KOPT-K1 (cell line): ENCODE results near the gene ZNF675.
"Not testable (repeated sequence)": the region's sequence is repeated elsewhere in the genome, so short reads cannot be mapped to it uniquely, and the experiment has no call there.

Source experiments
- H3K27ac ChIP-seq: fragments of 200-600 bp; sonication (generic); 2 replicates; pipeline ENCODE4 v1.5.1; 2016; ENCODE audit warnings: antibody characterized with exemption, mild to moderate bottlenecking, low read depth, low read length; ENCODE audit not compliant: poor library complexity, severe bottlenecking
- H3K36me3 ChIP-seq: fragments of 200-600 bp; sonication (generic); 2 replicates; pipeline ENCODE4 v1.5.1; 2017; ENCODE audit warnings: antibody characterized with exemption, mild to moderate bottlenecking, low read length, moderate library complexity; ENCODE audit not compliant: insufficient read depth
- H3K9me3 ChIP-seq: fragments of 200-600 bp; sonication (generic); 2 replicates; pipeline ENCODE4 v1.5.1; 2017; ENCODE audit warnings: antibody characterized with exemption, low read length, mild to moderate bottlenecking; ENCODE audit not compliant: insufficient read depth, poor library complexity, severe bottlenecking

The ZNF675 gene

GRCh38 chr19:23686621-23687423, at the start of gene ZNF675:
Gene ZNF675, minus strand, starts transcription at chr19:23687212. Its CDS starts 179 bp downstream, at chr19:23687033.
- Histone ChIP-seq H3K27ac (peak within 1 kb of the TSS; percentile 96), H3K9me3 (peaks cover 53% of the 10 kb centered on the region), H3K36me3 (peaks cover 39% of the 10 kb centered on the region)

- H3K9me3 ChIP-seq: peaks cover 27% of the 10 kb centered on the region
- H3K36me3 ChIP-seq, H3K27ac ChIP-seq: not testable (repeated sequence)
Observed at GRCh38 chr19:23730729-23731465, 43.9 kb upstream of the ZNF675 start.

- not testable (repeated sequence) for H3K27ac ChIP-seq, H3K36me3 ChIP-seq, H3K9me3 ChIP-seq
Observed at GRCh38 chr19:23724161-23724560, 37.1 kb upstream of the ZNF675 start.

- Histone ChIP-seq H3K27ac (no peak overlapping the region), H3K9me3 (peaks cover 8% of the 10 kb centered on the region), H3K36me3 (no peaks in the 10 kb centered on the region)
Observed at GRCh38 chr19:23718802-23719201, 31.8 kb upstream of the ZNF675 start.

GRCh38 chr19:23716792-23717191, 29.8 kb upstream of the ZNF675 start:
- H3K9me3 ChIP-seq: peaks cover 8% of the 10 kb centered on the region
- no peak overlapping the region for H3K27ac ChIP-seq
- H3K36me3 ChIP-seq: no peaks in the 10 kb centered on the region

- H3K9me3 ChIP-seq: no peaks in the 10 kb centered on the region
- no peaks in the 10 kb centered on the region for H3K36me3 ChIP-seq
- H3K27ac ChIP-seq: no peak overlapping the region
Observed at GRCh38 chr19:23709347-23709746, 22.3 kb upstream of the ZNF675 start.

- H3K36me3 ChIP-seq: no peaks in the 10 kb centered on the region
Observed at GRCh38 chr19:23706657-23707056, 19.6 kb upstream of the ZNF675 start.

GRCh38 chr19:23699521-23699860, 12.5 kb upstream of the ZNF675 start:
- Histone ChIP-seq H3K9me3 (peaks cover 24% of the 10 kb centered on the region), H3K27ac (no peak overlapping the region), H3K36me3 (no peaks in the 10 kb centered on the region)

More at GRCh38 chr19:23706657-23707056, 19.6 kb upstream of the ZNF675 start:
- Histone ChIP-seq H3K27ac (no peak overlapping the region), H3K9me3 (no peaks in the 10 kb centered on the region)

- Histone ChIP-seq H3K9me3 (peaks cover 24% of the 10 kb centered on the region), H3K36me3 (no peaks in the 10 kb centered on the region), H3K27ac (no peak overlapping the region)
Observed at GRCh38 chr19:23698711-23699520, 11.9 kb upstream of the ZNF675 start.

GRCh38 chr19:23692937-23693336, 5.9 kb upstream of the ZNF675 start:
- H3K9me3 ChIP-seq: peaks cover 30% of the 10 kb centered on the region
- H3K36me3 ChIP-seq, H3K27ac ChIP-seq: not testable (repeated sequence)

GRCh38 chr19:23673132-23673531, 13.9 kb downstream of the ZNF675 start:
- H3K36me3 ChIP-seq: peaks cover 91% of the 10 kb centered on the region
- no peak overlapping the region for H3K27ac ChIP-seq
- peaks cover 100% of the 10 kb centered on the region for H3K9me3 ChIP-seq

GRCh38 chr19:23668606-23669005, 18.4 kb downstream of the ZNF675 start:
- peaks cover 92% of the 10 kb centered on the region for H3K9me3 ChIP-seq
- H3K36me3 ChIP-seq: peaks cover 91% of the 10 kb centered on the region
- H3K27ac ChIP-seq: not testable (repeated sequence)

- Histone ChIP-seq H3K27ac (no peak overlapping the region), H3K36me3 (peaks cover 91% of the 10 kb centered on the region), H3K9me3 (peaks cover 92% of the 10 kb centered on the region)
Observed at GRCh38 chr19:23665651-23666410, 21.2 kb downstream of the ZNF675 start.

GRCh38 chr19:23649817-23650216, 37.2 kb downstream of the ZNF675 start:
- Histone ChIP-seq H3K9me3 (peaks cover 88% of the 10 kb centered on the region), H3K36me3 (peaks cover 27% of the 10 kb centered on the region)
- H3K27ac ChIP-seq: not testable (repeated sequence)
